GM12873 (cell line): ENCODE measurements around the gene ENOX1.

Experiments
- TF ChIP-seq, protein P1 (sequence below): IDR thresholded peaks from 2 replicates; pipeline ENCODE4 v1.5.1; 2012; ENCODE audit warnings: low read depth, mild to moderate bottlenecking, moderate library complexity, low read length, control low read depth; ENCODE audit not compliant: insufficient read depth; ENCODE audit errors: missing control alignments

The ENOX1 gene

GRCh38 chr13:43324129-43324528 lies 462.6 kb downstream of the ENOX1 start:
- TF ChIP-seq, protein P1, sequence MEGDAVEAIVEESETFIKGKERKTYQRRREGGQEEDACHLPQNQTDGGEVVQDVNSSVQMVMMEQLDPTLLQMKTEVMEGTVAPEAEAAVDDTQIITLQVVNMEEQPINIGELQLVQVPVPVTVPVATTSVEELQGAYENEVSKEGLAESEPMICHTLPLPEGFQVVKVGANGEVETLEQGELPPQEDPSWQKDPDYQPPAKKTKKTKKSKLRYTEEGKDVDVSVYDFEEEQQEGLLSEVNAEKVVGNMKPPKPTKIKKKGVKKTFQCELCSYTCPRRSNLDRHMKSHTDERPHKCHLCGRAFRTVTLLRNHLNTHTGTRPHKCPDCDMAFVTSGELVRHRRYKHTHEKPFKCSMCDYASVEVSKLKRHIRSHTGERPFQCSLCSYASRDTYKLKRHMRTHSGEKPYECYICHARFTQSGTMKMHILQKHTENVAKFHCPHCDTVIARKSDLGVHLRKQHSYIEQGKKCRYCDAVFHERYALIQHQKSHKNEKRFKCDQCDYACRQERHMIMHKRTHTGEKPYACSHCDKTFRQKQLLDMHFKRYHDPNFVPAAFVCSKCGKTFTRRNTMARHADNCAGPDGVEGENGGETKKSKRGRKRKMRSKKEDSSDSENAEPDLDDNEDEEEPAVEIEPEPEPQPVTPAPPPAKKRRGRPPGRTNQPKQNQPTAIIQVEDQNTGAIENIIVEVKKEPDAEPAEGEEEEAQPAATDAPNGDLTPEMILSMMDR: no peak

GRCh38 chr13:43319617-43320444 lies 466.9 kb downstream of the ENOX1 start:
- TF ChIP-seq, protein P1: no peak

- TF ChIP-seq, protein P1: no peak
Measured at GRCh38 chr13:43316946-43317353, 469.8 kb downstream of the ENOX1 start.

DNA sequence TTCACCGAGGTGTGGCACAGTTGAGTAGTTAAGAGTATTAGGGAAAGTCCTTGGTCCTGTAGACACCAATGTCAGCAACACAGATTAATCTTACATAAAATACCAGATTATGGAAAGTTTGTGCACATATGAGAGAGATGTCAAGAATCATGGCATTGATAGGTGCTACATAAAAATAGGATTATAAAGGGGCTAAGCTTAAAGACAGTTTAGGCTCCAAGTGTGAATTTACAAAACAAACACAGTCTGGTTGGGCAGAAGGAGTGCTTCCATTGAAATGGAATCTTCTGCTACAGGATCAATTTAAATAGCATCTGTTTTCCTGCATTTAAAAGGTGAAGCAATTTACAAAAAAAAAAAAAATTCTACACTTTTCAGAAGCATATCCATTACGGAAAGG lies 470.5 kb downstream of the ENOX1 start:
- TF ChIP-seq, protein P1: no peak

DNA sequence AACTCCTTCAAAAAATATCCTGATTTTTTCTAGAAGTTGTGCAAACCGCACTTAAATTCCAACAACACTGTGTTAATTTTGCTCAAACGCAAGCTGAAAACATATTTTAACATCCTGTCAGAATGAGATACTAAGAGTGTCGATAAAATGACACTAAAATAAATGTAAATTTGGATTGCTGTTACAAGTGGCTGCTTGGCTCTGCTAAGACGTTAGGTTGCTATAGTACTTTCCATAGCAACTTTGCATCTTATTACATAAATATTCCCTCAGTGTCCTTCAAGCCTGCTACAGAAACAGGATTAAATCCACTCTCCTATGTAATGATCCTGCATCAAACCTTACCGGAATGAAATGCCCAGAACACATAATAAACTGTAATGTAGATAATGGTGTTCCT lies 471.2 kb downstream of the ENOX1 start:
- TF ChIP-seq, protein P1: no peak

- TF ChIP-seq, protein P1: no peak
Measured at GRCh38 chr13:43309311-43309710, 477.5 kb downstream of the ENOX1 start.

DNA sequence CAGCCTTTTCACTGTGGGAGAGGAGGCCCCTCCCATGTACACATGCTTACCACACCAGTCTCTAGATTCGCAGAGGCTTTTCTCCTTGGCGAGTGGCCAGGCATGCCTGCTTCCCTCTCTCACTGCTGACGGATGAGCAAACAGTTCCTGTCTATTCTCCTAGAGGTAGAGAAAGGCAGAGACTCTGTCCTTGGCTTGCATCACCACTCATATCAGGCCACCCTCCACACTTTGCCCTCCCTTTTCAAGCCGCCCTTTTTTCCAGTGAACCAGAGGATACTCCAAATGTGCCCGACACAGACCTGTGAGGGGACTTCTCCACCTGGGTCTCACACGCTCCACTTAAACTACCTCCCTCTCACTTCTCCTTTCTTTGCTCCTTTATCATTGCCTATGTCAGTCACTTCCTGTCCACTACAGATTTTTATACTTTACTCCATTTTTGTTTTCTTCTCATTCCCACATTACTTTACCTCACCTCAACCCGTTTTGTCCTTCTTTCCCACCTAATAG lies 478.8 kb downstream of the ENOX1 start:
- TF ChIP-seq, protein P1: no peak
